Natural killer cell (primary cell): ENCODE results near the gene MTMR3. TPM values are rescaled to one million over a fixed set of nuclear protein-coding genes. Genes with fewer than 3 reads are reported as not detected.
"Not testable (repeated sequence)": the region's sequence is repeated elsewhere in the genome, so short reads cannot be mapped to it uniquely, and the experiment has no call there.

Experiments used
- ATAC-seq, 3 donors: fragments of 150-1000 bp in 2 of 3; fragments of 200-7000 bp in 1 of 3; cut with Tn5 transposase; 1 replicate in 1 of 3; 2 replicates in 2 of 3; pipeline ENCODE4 v1.10.0; 2021; ENCODE audit warnings: mild to moderate bottlenecking in 2 of 3, moderate library complexity in 2 of 3
- DNase-seq, 2 donors: peaks; one replicate each; pipeline versions ENCODE4 v3.0.0 to v3.0.0-alpha.2; 2013 to 2021; ENCODE audit warnings: mixed read lengths in 1 of 2
- H3K27ac ChIP-seq: one replicate; pipeline ENCODE4 v1.5.1; 2013; ENCODE audit warnings: mild to moderate bottlenecking, low read length
- H3K27me3 ChIP-seq: one replicate; pipeline ENCODE4 v1.6.1; 2013; ENCODE audit warnings: low read length; ENCODE audit not compliant: control insufficient read depth, insufficient read depth
- H3K36me3 ChIP-seq: one replicate; pipeline ENCODE4 v1.6.1; 2013; ENCODE audit warnings: low read length; ENCODE audit not compliant: control insufficient read depth, insufficient read depth
- H3K4me1 ChIP-seq: one replicate; pipeline ENCODE4 v1.6.1; 2013; ENCODE audit warnings: low read length; ENCODE audit not compliant: control insufficient read depth, insufficient read depth
- H3K4me3 ChIP-seq: one replicate; pipeline ENCODE4 v1.5.1; 2013; ENCODE audit warnings: low read length
- H3K9me3 ChIP-seq: one replicate; pipeline ENCODE4 v1.6.1; 2013; ENCODE audit warnings: low read length; ENCODE audit not compliant: control insufficient read depth, insufficient read depth
- H3K27ac Mint-ChIP-seq, 2 donors: one replicate each; pipeline ENCODE4 v1.8.0; 2022; ENCODE audit warnings: mild to moderate bottlenecking in 2 of 2, mixed read lengths in 2 of 2, moderate library complexity in 1 of 2
- H3K27me3 Mint-ChIP-seq, 2 donors: one replicate each; pipeline ENCODE4 v1.8.0; 2022; ENCODE audit warnings: low read depth in 2 of 2, mixed read lengths in 2 of 2
- H3K36me3 Mint-ChIP-seq: one replicate; pipeline ENCODE4 v1.8.0; 2022; ENCODE audit warnings: mixed read lengths
- H3K4me1 Mint-ChIP-seq, 2 donors: one replicate each; pipeline ENCODE4 v1.8.0; 2022; ENCODE audit warnings: mixed read lengths in 2 of 2
- H3K4me3 Mint-ChIP-seq: one replicate; pipeline ENCODE4 v1.8.0; 2022; ENCODE audit warnings: mild to moderate bottlenecking, moderate library complexity, mixed read lengths
- H3K9me3 Mint-ChIP-seq, 2 donors: one replicate each; pipeline ENCODE4 v1.8.0; 2022; ENCODE audit warnings: mixed read lengths in 2 of 2
- CTCF ChIP-seq: fragments of 200-600 bp; IDR thresholded peaks from one replicate; pipeline ENCODE4 v1.8.0; 2022; ENCODE audit warnings: antibody characterized with exemption
- WGBS: methylation state at CpG from one replicate; pipeline ENCODE4 v1.1.7; 2013; ENCODE audit warnings: missing lambda C conversion rate; ENCODE audit not compliant: insufficient coverage; 5-methylcytosine and 5-hydroxymethylcytosine counted together
- intact Hi-C: fragments of 100-400 bp; cut with micrococcal nuclease; formaldehyde crosslinking; loops from one replicate; pipeline ENCODE4 v1.14.2; 2022
- total RNA-seq, 4 donors: library from RNA; stranded (reverse); fragments of 120-200 nt in 1 of 4; gene quantifications; one replicate each; pipeline versions ENCODE4 v1.2.3 to v1.2.4, GENCODE V29; 2013 to 2022

The MTMR3 gene
- total RNA-seq, 3 donors from 2014 or later (not counting 1 experiment from before 2014, with no cell fraction given), result 62.1 to 83.4 (median 75.6) TPM

- intact Hi-C loops, result no loop called here
- no CpG with 5 or more reads among the region's 1 CpG for WGBS
Observed at GRCh38 chr22:30057375-30057774, 174.4 kb downstream of the MTMR3 start.

DNA sequence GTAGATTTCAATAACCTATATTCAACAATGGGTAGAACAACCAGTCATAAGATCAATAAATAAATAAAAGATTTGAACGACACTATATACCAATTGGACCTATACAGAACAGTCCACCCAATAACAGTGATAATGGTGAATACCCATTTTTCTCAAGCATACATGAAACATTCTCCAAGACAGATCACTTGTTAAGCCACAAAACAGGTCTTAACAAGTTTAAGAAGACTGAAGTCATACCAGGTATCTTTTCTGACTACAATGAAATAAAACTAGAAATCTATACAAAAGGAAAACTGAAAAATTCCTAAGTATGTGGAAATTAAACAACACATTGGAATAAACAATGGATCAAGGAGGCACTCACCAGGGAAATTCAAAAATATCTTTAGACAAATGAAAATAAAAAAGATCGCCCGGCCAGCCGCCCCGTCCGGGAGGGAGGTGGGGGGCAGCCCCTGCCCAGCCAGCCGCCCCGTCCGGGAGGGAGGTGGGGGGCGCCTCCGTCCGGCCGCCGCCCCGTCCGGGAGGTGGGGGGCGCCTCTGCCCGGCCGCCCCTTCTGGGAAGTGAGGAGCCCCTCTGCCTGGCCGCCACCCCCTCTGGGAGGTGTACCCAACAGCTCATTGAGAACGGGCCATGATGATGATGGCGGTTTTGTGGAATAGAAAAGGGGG is 176.5 kb downstream of the MTMR3 start:
- H3K27ac Mint-ChIP-seq, result not testable (repeated sequence)

More at GRCh38 chr22:30057375-30057774, 174.4 kb downstream of the MTMR3 start:
- peaks cover 13 to 16% of the 10 kb centered on the region in 2 donors for H3K27me3 Mint-ChIP-seq
- no peaks in the 10 kb centered on the region for H3K36me3 ChIP-seq
- H3K4me1 ChIP-seq, result no peaks in the 10 kb centered on the region
- no peak overlapping the region for H3K27ac Mint-ChIP-seq
- ATAC-seq, result no peak
- H3K36me3 Mint-ChIP-seq, result peaks cover 15% of the 10 kb centered on the region
- H3K9me3 ChIP-seq, result peaks cover 5% of the 10 kb centered on the region
- H3K9me3 Mint-ChIP-seq, result peaks cover 0 to 2% of the 10 kb centered on the region in 2 donors
- peaks cover 3% of the 10 kb centered on the region for H3K27me3 ChIP-seq
- no peak overlapping the region for H3K27ac ChIP-seq
- no peaks in the 10 kb centered on the region for H3K4me1 Mint-ChIP-seq
- DNase-seq, result no peak
- H3K4me3 ChIP-seq, result no peak overlapping the region
- no peak overlapping the region for H3K4me3 Mint-ChIP-seq
- TF ChIP-seq CTCF, result no peak

DNA sequence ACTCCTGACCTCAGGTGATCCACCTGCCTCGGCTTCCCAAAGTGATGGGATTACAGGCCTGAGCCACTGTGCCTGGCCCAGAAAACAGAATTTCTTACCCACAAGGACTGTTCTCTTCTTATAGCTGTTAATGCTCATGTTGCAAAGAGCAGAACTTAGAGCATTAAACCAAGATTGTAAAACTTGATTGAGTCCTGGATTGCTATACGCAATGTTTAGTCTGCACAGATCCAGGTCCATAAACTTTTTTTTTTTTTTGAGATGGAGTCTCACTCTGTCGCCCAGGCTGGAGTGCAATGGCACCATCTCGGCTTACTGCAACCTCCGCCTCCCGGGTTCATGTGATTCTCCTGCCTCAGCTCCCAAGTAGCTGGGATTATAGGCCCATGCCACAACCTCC is 178.1 kb downstream of the MTMR3 start:
- H3K4me3 Mint-ChIP-seq, H3K4me1 Mint-ChIP-seq, H3K4me1 ChIP-seq, H3K27ac Mint-ChIP-seq, H3K27me3 ChIP-seq, ATAC-seq, H3K27ac ChIP-seq, DNase-seq, H3K4me3 ChIP-seq, intact Hi-C loops, H3K9me3 ChIP-seq, H3K36me3 ChIP-seq, H3K9me3 Mint-ChIP-seq: not testable (repeated sequence)
- WGBS, result 94% methylated on average over 6 of the region's 6 CpGs
- H3K27me3 Mint-ChIP-seq, result peaks cover 20 to 25% of the 10 kb centered on the region in 2 donors
- H3K36me3 Mint-ChIP-seq, result peaks cover 23% of the 10 kb centered on the region

More for the DNA sequence above, 176.5 kb downstream of the MTMR3 start:
- H3K4me3 Mint-ChIP-seq, ATAC-seq, H3K9me3 Mint-ChIP-seq, H3K4me1 ChIP-seq, H3K27ac ChIP-seq, DNase-seq, H3K4me3 ChIP-seq, H3K9me3 ChIP-seq, H3K36me3 ChIP-seq, H3K4me1 Mint-ChIP-seq, intact Hi-C loops, H3K27me3 ChIP-seq: not testable (repeated sequence)
- Mint-ChIP-seq H3K27me3 (peaks cover 18 to 25% of the 10 kb centered on the region in 2 donors), H3K36me3 (peaks cover 22% of the 10 kb centered on the region)
- 100% methylated on average over 9 of the region's 22 CpGs for WGBS

DNA sequence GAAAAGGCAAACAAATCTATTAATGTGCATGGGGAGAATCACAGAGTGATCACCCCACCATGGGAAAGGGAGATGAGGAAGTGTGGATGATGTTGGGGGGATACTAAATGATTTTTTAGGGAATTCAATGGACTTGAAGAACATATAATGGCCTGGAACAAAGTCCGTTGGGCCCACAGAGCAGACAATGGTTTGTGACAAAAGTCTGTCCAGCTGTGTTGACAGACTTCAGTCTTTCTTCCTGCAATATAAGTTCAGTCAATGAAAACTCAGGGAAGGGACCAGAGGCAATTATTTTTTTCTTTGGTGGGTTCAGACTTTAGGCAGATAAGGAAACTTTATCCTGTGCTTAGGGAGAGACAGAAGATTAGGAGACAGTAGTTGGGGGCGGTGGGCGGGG is 179.3 kb downstream of the MTMR3 start:
- no peaks in the 10 kb centered on the region for H3K36me3 ChIP-seq
- no peak for TF ChIP-seq CTCF
- peaks cover 20 to 22% of the 10 kb centered on the region in 2 donors for H3K27me3 Mint-ChIP-seq
- H3K27ac Mint-ChIP-seq, result no peak overlapping the region
- H3K27ac ChIP-seq, result no peak overlapping the region
- H3K9me3 Mint-ChIP-seq, result peaks cover 8% of the 10 kb centered on the region in 2 donors
- intact Hi-C loops, result no loop called here
- ATAC-seq (no peak), DNase-seq (no peak)
- WGBS, result 94% methylated on average over 3 of the region's 3 CpGs
- peaks cover 3% of the 10 kb centered on the region for H3K27me3 ChIP-seq
- peaks cover 11% of the 10 kb centered on the region for H3K36me3 Mint-ChIP-seq
- H3K4me1 ChIP-seq, result no peaks in the 10 kb centered on the region
- H3K4me3 ChIP-seq, result no peak overlapping the region
- H3K4me1 Mint-ChIP-seq, result no peaks in the 10 kb centered on the region
- no peak overlapping the region for H3K4me3 Mint-ChIP-seq
- peaks cover under 1% of the 10 kb centered on the region for H3K9me3 ChIP-seq
